Measurements from ENCODE around the gene NELFCD. TPM values are rescaled to one million over a fixed set of nuclear protein-coding genes. Genes with fewer than 3 reads are reported as not detected.
"Not testable (repeated sequence)": the region's sequence is repeated elsewhere in the genome, so short reads cannot be mapped to it uniquely, and the experiment has no call there.

Gene NELFCD
- total and polyA plus RNA-seq, 2 donors (not counting 1 experiment from before 2014, with no cell fraction given): 80.2 to 107 TPM

DNA sequence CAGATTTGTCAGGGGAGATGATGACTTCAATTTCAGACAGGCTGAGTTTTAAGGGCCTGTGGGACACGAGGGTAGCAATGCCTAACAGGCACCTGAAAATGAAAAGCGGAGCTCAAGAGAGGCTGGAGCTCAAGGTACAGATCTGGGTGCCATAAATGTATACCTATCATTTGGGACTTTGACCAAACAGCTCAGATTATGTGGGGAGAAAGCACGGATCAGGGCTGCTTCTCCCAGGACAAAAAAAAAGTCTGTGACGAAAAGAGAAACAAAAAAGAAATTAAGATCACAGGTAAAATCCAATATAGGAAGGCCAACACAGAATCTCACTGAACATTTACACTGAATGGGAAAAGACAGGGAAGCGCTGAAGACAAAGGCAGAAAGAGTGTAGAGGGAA, 59.6 kb downstream of the NELFCD start:
- peaks cover 2 to 36% of the 10 kb centered on the region in 2 experiments for H3K36me3 ChIP-seq (replicated peaks in 1 of 2; ENCODE audit: control extremely low read depth in 1 of 2, control insufficient read depth in 1 of 2, extremely low read depth in 1 of 2, insufficient read depth in 2 of 2, low read length in 1 of 2)
- peak overlapping the region; percentile 92 for H3K4me2 ChIP-seq (replicated peaks; ENCODE audit: low read depth, low read length, poor library complexity, severe bottlenecking)
- no peak overlapping the region for H3K9ac ChIP-seq (ENCODE audit: low read length)
- Mint-ChIP-seq H3K4me1 (peaks cover 54% of the 10 kb centered on the region), H3K27ac (peak overlapping the region; percentile 62), H3K4me3 (peak overlapping the region; percentile 94), H3K9me3 (ENCODE audit: insufficient read depth) (no peaks in the 10 kb centered on the region), H3K27me3 (no peaks in the 10 kb centered on the region)
- no peak overlapping the region for H2AFZ ChIP-seq (ENCODE audit: insufficient read depth, low read depth, low read length, poor library complexity, severe bottlenecking)
- TF ChIP-seq CTCF (IDR thresholded peaks at IDR 0.05) (no peak), EZH2 (IDR thresholded peaks at IDR 0.05; ENCODE audit: borderline replicate concordance, insufficient read depth, low read depth, low read length, poor library complexity, severe bottlenecking) (no peak)
- H3K9me3 ChIP-seq (ENCODE audit: control extremely low read depth in 1 of 3, control insufficient read depth in 2 of 3, insufficient read depth in 1 of 3, low read length in 2 of 3): no peaks in the 10 kb centered on the region
- intact Hi-C loops (cut with micrococcal nuclease): loop anchor here (5.0 kb wide), 1 partner anchor 733 kb away; the partner anchor contains the start of gene RAB22A
- peaks cover 45 to 47% of the 10 kb centered on the region in 2 donors for H3K4me1 ChIP-seq (ENCODE audit: control insufficient read depth in 2 of 2, insufficient read depth in 2 of 2, low read length in 2 of 2)
- 100% methylated on average over 4 of the region's 5 CpGs for WGBS (ENCODE audit: insufficient coverage)
- CTCF ChIA-PET: interaction anchor here (1.6 kb wide), 1 partner anchor 168 kb away, joined by 3 read pairs; no protein-coding TSS in a partner anchor
- ATAC-seq (ENCODE audit: low read depth) (no peak), DNase-seq (no peak)
- H3K27ac ChIP-seq (ENCODE audit: low read length in 2 of 2): peak overlapping the region in 1 of 2 donors; percentile 23
- POLR2A ChIA-PET: interaction anchor here (0.6 to 1.2 kb wide), 2 partner anchors 8 to 388 kb away, joined by 5 to 8 read pairs; partner anchors contain the start of gene ATP5F1E
- H3K27me3 ChIP-seq (replicated peaks in 1 of 4; ENCODE audit: control extremely low read depth in 1 of 4, control insufficient read depth in 3 of 4, insufficient read depth in 4 of 4, low read length in 3 of 4): no peaks in the 10 kb centered on the region
- H3K79me2 ChIP-seq (ENCODE audit: control insufficient read depth, insufficient read depth, low read length): peaks cover 74% of the 10 kb centered on the region
- no peak overlapping the region for H3K4me3 ChIP-seq (ENCODE audit: control extremely low read depth in 1 of 5, extremely low read depth in 1 of 5, insufficient read depth in 1 of 5, low read depth in 2 of 5, low read length in 4 of 5)
- H4K20me1 ChIP-seq (ENCODE audit: control insufficient read depth, insufficient read depth, low read length, poor library complexity, severe bottlenecking): peaks cover 33% of the 10 kb centered on the region

DNA sequence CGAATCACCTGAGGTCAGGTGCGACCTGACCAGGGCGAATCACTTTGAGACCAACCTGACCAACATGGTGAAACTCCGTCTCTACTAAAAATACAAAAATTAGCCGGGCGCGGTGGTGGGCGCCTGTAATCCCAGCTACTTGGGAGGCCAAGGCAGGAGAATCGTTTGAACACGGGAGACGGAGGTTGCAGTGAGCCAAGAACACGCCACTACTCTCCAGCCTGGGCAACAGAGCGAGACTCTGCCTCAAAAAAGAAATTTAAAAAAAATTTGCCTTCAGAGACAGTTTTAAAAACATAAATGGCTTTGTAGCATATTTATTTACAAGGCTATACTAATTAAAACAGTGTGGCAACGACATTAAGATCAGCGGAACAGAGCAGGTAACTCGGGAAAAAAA, 60.4 kb downstream of the NELFCD start:
- Histone ChIP-seq H4K20me1 (ENCODE audit: control insufficient read depth, insufficient read depth, low read length, poor library complexity, severe bottlenecking) (peaks cover 33% of the 10 kb centered on the region), H3K4me3 (ENCODE audit: control extremely low read depth in 1 of 5, extremely low read depth in 1 of 5, insufficient read depth in 1 of 5, low read depth in 2 of 5, low read length in 4 of 5) (peak overlapping the region in 3 of 5 experiments; percentile 80 to 97 (median 87)), H3K79me2 (ENCODE audit: control insufficient read depth, insufficient read depth, low read length) (peaks cover 67% of the 10 kb centered on the region), H3K9ac (ENCODE audit: low read length) (peak overlapping the region; percentile 88), H3K4me2 (replicated peaks; ENCODE audit: low read depth, low read length, poor library complexity, severe bottlenecking) (peak overlapping the region; percentile 92), H3K4me1 (ENCODE audit: control insufficient read depth in 2 of 2, insufficient read depth in 2 of 2, low read length in 2 of 2) (peaks cover 45 to 47% of the 10 kb centered on the region in 2 donors), H3K36me3 (replicated peaks in 1 of 2; ENCODE audit: control extremely low read depth in 1 of 2, control insufficient read depth in 1 of 2, extremely low read depth in 1 of 2, insufficient read depth in 2 of 2, low read length in 1 of 2) (peaks cover 0 to 28% of the 10 kb centered on the region in 2 experiments)
- H3K27me3 ChIP-seq (replicated peaks in 1 of 4; ENCODE audit: control extremely low read depth in 1 of 4, control insufficient read depth in 3 of 4, insufficient read depth in 4 of 4, low read length in 3 of 4); DNase-seq; H3K27ac Mint-ChIP-seq; H3K9me3 Mint-ChIP-seq (ENCODE audit: insufficient read depth); ATAC-seq (ENCODE audit: low read depth); H2AFZ ChIP-seq (ENCODE audit: insufficient read depth, low read depth, low read length, poor library complexity, severe bottlenecking); H3K27ac ChIP-seq (ENCODE audit: low read length in 2 of 2); H3K27me3 Mint-ChIP-seq; H3K9me3 ChIP-seq (ENCODE audit: control extremely low read depth in 1 of 3, control insufficient read depth in 2 of 3, insufficient read depth in 1 of 3, low read length in 2 of 3): not testable (repeated sequence)
- intact Hi-C loops (cut with micrococcal nuclease): loop anchor here (5.0 kb wide), 1 partner anchor 734 kb away; the partner anchor contains the start of gene RAB22A
- peak overlapping the region; percentile 94 for H3K4me3 Mint-ChIP-seq
- POLR2A ChIA-PET: interaction anchor here (1.2 to 2.4 kb wide), 3 partner anchors 9 to 153 kb away, joined by 4 to 28 read pairs (median 5); partner anchors contain the start of gene ATP5F1E
- WGBS (ENCODE audit: insufficient coverage): 88% methylated on average over 11 of the region's 16 CpGs
- CTCF ChIA-PET: interaction anchor here (1.6 to 2.9 kb wide), 2 partner anchors 9 to 167 kb away, joined by 3 to 10 read pairs; partner anchors contain the start of gene ATP5F1E
- H3K4me1 Mint-ChIP-seq: peaks cover 56% of the 10 kb centered on the region
